HepG2 (cell line): ENCODE measurements around the gene ATP10A. TPM values are rescaled to one million over a fixed set of nuclear protein-coding genes. Genes with fewer than 3 reads are reported as not detected.

Experiments used
- ATAC-seq: fragments of 200-7000 bp; cut with Tn5 transposase; 3 replicates; pipeline ENCODE4 v1.9.1; 2020; ENCODE audit warnings: mild to moderate bottlenecking, moderate library complexity
- BruUV-seq: library from RNA; stranded (reverse); fragments of 400-500 nt; replicated peaks from 2 replicates; lab custom pipeline; 2021; lab: Mats Ljungman, UMichigan
- CTCF ChIA-PET: fragments of 300-600 bp; formaldehyde crosslinking; extraction: SDS; loops from one replicate; lab custom pipeline; 2021; ENCODE audit warnings: low total read pairs, inconsistent platforms, low intra/inter-chr PET ratio; lab: Yijun Ruan, JAX
- POLR2A ChIA-PET: fragments of 350-600 bp; sonication (Branson Sonifier 250); formaldehyde crosslinking; loops from one replicate; lab custom pipeline; 2020; ENCODE audit warnings: antibody characterized with exemption, inconsistent platforms; lab: Yijun Ruan, JAX
- DNase-seq: peaks from one replicate; pipeline ENCODE4 v3.0.0-alpha.2; 2015; ENCODE audit warnings: low spot score
- FAIRE-seq: peaks from 3 replicates; lab custom pipeline; 2011; peaks lifted over from hg19 to GRCh38; lab: Jason Lieb, UNC
- H2AFZ ChIP-seq: one replicate; pipeline ENCODE4 v1.6.1; 2011; ENCODE audit warnings: low read length, inconsistent platforms
- H3K27ac ChIP-seq: fragments of 300-600 bp; 3 replicates; pipeline ENCODE4 v1.8.0; 2011; ENCODE audit warnings: mixed run types, mild to moderate bottlenecking, mixed read lengths, low read length, inconsistent platforms; ENCODE audit not compliant: insufficient read depth; ENCODE audit errors: extremely low read length
- H3K27me3 ChIP-seq, 2 experiments: fragments of 200-600 bp in 1 of 2; 2 replicates in 1 of 2; 3 replicates in 1 of 2; pipeline versions ENCODE4 v1.6.0 to v1.8.0; 2011; ENCODE audit warnings: low read length in 2 of 2, mild to moderate bottlenecking in 2 of 2, moderate library complexity in 2 of 2, inconsistent platforms in 1 of 2; ENCODE audit not compliant: insufficient read depth in 2 of 2, control insufficient read depth in 1 of 2
- H3K36me3 ChIP-seq, 2 experiments: fragments of 200-600 bp in 1 of 2; replicated peaks in 1 of 2; 2 replicates in 1 of 2; 3 replicates in 1 of 2; pipeline versions ENCODE4 v1.5.1 to v1.8.0; 2011; ENCODE audit warnings: low read length in 2 of 2, inconsistent platforms in 1 of 2; ENCODE audit not compliant: insufficient read depth in 2 of 2, control insufficient read depth in 1 of 2
- H3K4me1 ChIP-seq: 2 replicates; pipeline ENCODE4 v1.5.1; 2012; ENCODE audit warnings: low read length, inconsistent platforms; ENCODE audit not compliant: insufficient read depth
- H3K4me2 ChIP-seq: 2 replicates; pipeline ENCODE4 v1.6.0; 2011; ENCODE audit warnings: low read depth, low read length, inconsistent platforms
- H3K4me3 ChIP-seq, 3 experiments: fragments of 200-600 bp in 1 of 3; sonication (generic), shearing (Covaris generic) in 1 of 3; replicated peaks in 1 of 3; 2 replicates each; pipeline ENCODE4 v1.5.1; 2011 to 2016; ENCODE audit warnings: low read length in 3 of 3, inconsistent platforms in 2 of 3, low read depth in 2 of 3, mild to moderate bottlenecking in 2 of 3, control low read depth in 1 of 3, mixed read lengths in 1 of 3; ENCODE audit not compliant: insufficient read depth in 1 of 3
- H3K79me2 ChIP-seq: one replicate; pipeline ENCODE4 v1.6.1; 2011; ENCODE audit warnings: low read length, inconsistent platforms; ENCODE audit not compliant: insufficient read depth
- H3K9ac ChIP-seq: 2 replicates; pipeline ENCODE4 v1.6.0; 2011; ENCODE audit warnings: mild to moderate bottlenecking, low read depth, low read length, inconsistent platforms; ENCODE audit not compliant: insufficient read depth
- H3K9me3 ChIP-seq: 2 replicates; pipeline ENCODE4 v1.5.1; 2012; ENCODE audit warnings: mild to moderate bottlenecking, low read length
- H4K20me1 ChIP-seq: 2 replicates; pipeline ENCODE4 v1.6.0; 2011; ENCODE audit warnings: inconsistent platforms, mild to moderate bottlenecking, low read length, moderate library complexity; ENCODE audit not compliant: insufficient read depth
- E2F5 ChIP-seq: sonication (generic); formaldehyde crosslinking; conservative IDR thresholded peaks from 2 replicates; pipeline ENCODE4 v1.4.0; 2020; ENCODE audit warnings: missing genetic modification reagents
- GABPB1 ChIP-seq: IDR thresholded peaks from 2 replicates; pipeline ENCODE4 v1.6.1; 2016; ENCODE audit warnings: mild to moderate bottlenecking, missing genetic modification reagents, moderate library complexity, missing compliant biosample characterization
- GATAD1 ChIP-seq: IDR thresholded peaks from 2 replicates; pipeline ENCODE4 v1.6.1; 2016; ENCODE audit warnings: missing genetic modification reagents, missing compliant biosample characterization
- JUND ChIP-seq: sonication (generic); formaldehyde crosslinking; IDR thresholded peaks from 2 replicates; pipeline ENCODE4 v1.8.0; 2022; ENCODE audit warnings: mild to moderate bottlenecking, missing genetic modification reagents
- MTA3 ChIP-seq: sonication (generic); formaldehyde crosslinking; IDR thresholded peaks from 2 replicates; pipeline ENCODE4 v1.4.0; 2020; ENCODE audit warnings: missing genetic modification reagents
- NBN ChIP-seq: fragments of 450-650 bp; conservative IDR thresholded peaks from 2 replicates; pipeline ENCODE4 v1.6.1; 2017
- TEAD2 ChIP-seq: sonication (generic); formaldehyde crosslinking; IDR thresholded peaks from 2 replicates; pipeline ENCODE4 v1.9.0; 2021; ENCODE audit warnings: missing genetic modification reagents
- TEF ChIP-seq: sonication (generic); formaldehyde crosslinking; IDR thresholded peaks from 2 replicates; pipeline ENCODE4 v1.5.0; 2020; ENCODE audit warnings: missing genetic modification reagents
- TFAP4 ChIP-seq: sonication (generic); IDR thresholded peaks from 2 replicates; pipeline ENCODE4 v1.6.1; 2016; ENCODE audit warnings: low read depth, borderline replicate concordance
- ZNF124 ChIP-seq: sonication (generic); formaldehyde crosslinking; IDR thresholded peaks from 2 replicates; pipeline ENCODE4 v1.4.0; 2020; ENCODE audit warnings: missing genetic modification reagents
- ZNF232 ChIP-seq: sonication (generic); formaldehyde crosslinking; IDR thresholded peaks from 2 replicates; pipeline ENCODE4 v1.4.0; 2020; ENCODE audit warnings: missing genetic modification reagents, borderline replicate concordance
- ZNF24 ChIP-seq: fragments of 450-650 bp; IDR thresholded peaks from 2 replicates; pipeline ENCODE4 v1.6.1; 2017; ENCODE audit warnings: antibody characterized with exemption, mild to moderate bottlenecking
- ZNF276 ChIP-seq: sonication (generic); formaldehyde crosslinking; IDR thresholded peaks from 2 replicates; pipeline ENCODE4 v1.4.0; 2020; ENCODE audit warnings: mild to moderate bottlenecking, low read depth, missing genetic modification reagents
- ZNF569 ChIP-seq: sonication (generic); formaldehyde crosslinking; IDR thresholded peaks from 2 replicates; pipeline ENCODE4 v1.5.0; 2020; ENCODE audit warnings: mild to moderate bottlenecking, missing genetic modification reagents, moderate library complexity, borderline replicate concordance
- ZSCAN22 ChIP-seq: sonication (generic); formaldehyde crosslinking; IDR thresholded peaks from 2 replicates; pipeline ENCODE4 v1.4.0; 2020; ENCODE audit warnings: mild to moderate bottlenecking, missing genetic modification reagents
- ZSCAN31 ChIP-seq: sonication (generic); formaldehyde crosslinking; IDR thresholded peaks from 2 replicates; pipeline ENCODE4 v1.5.0; 2020; ENCODE audit warnings: low read depth, mild to moderate bottlenecking, missing genetic modification reagents
- WGBS: methylation state at CpG from one replicate; pipeline ENCODE4 v1.1.6; 2017; ENCODE audit warnings: low lambda C conversion rate; 5-methylcytosine and 5-hydroxymethylcytosine counted together
- in situ Hi-C: cut with HindIII; loops from 2 replicates; pipeline ENCODE4 v1.10.0; 2017; ENCODE audit warnings: low pct_unique_long_range_greater_than_20kb; ENCODE audit not compliant: extremely low pct_ligation_motif_present
- intact Hi-C: fragments of 100-400 bp; cut with micrococcal nuclease; formaldehyde crosslinking; loops from one replicate; pipeline ENCODE4 v1.10.0; 2022; ENCODE audit not compliant: unreplicated experiment
- polyA plus RNA-seq, 8 experiments: library from polyadenylated mRNA; depleted of rRNA in 3 of 8; stranded (reverse) in 7 of 8; unstranded in 1 of 8; fragments of >200 nt; fragmentation: Illumina TruSeq in 4 of 8; extraction: Trizol in 4 of 8; gene quantifications; 2 replicates each; pipeline versions ENCODE4 v1.2.1 to v1.2.3, GENCODE V29; 2011 to 2016; ENCODE audit warnings: low read depth in 4 of 8, missing spikeins in 1 of 8, mixed read lengths in 1 of 8; ENCODE audit not compliant: insufficient read depth in 1 of 8
- total RNA-seq, 5 experiments: library from RNA; depleted of rRNA; stranded (reverse); fragments of >200 nt; fragmentation: Illumina TruSeq; extraction: Trizol; gene quantifications; 2 replicates each; pipeline ENCODE4 v1.2.3, GENCODE V29; 2016; ENCODE audit warnings: low read depth in 1 of 5

Gene ATP10A
- total and polyA plus RNA-seq, 2 of the 13 experiments (the other 11 are each of a cell fraction or from before 2014, with no cell fraction given), result 0.58 to 4.2 TPM

GRCh38 chr15:25886498-25887140 lies 23.5 kb upstream of the ATP10A start:
- H3K4me3 ChIP-seq, result no peak overlapping the region
- ATAC-seq, result no peak
- TF ChIP-seq GATAD1 (CRISPR knock-in tag) (no peak), TFAP4 (no peak)
- TF ChIP-seq, all 625 proteins: peak for 0
- in situ Hi-C loops, result no loop called here
- H3K4me2 ChIP-seq, result no peak overlapping the region
- ChIA-PET CTCF (no interaction called here), POLR2A (no interaction called here)
- no peak for DNase-seq
- no peaks in the 10 kb centered on the region for H3K36me3 ChIP-seq
- H3K9me3 ChIP-seq, result no peaks in the 10 kb centered on the region
- H3K79me2 ChIP-seq, result no peaks in the 10 kb centered on the region
- peaks cover 11% of the 10 kb centered on the region for H3K4me1 ChIP-seq
- BruUV-seq, result no TSS peak
- H3K9ac ChIP-seq, result no peak overlapping the region
- no peak overlapping the region for H3K27ac ChIP-seq
- no peaks in the 10 kb centered on the region; a peak in 1 of 5 replicates for H3K27me3 ChIP-seq
- no peak for FAIRE-seq
- H4K20me1 ChIP-seq, result no peaks in the 10 kb centered on the region
- no peak overlapping the region for H2AFZ ChIP-seq
- WGBS, result 35% methylated on average over 7 of the region's 7 CpGs
- intact Hi-C loops, result no loop called here

GRCh38 chr15:25884370-25884769 lies 21.2 kb upstream of the ATP10A start:
- in situ Hi-C loops, result no loop called here
- TF ChIP-seq ZNF24, result no peak
- no peak for TF ChIP-seq GABPB1
- no peak for TF ChIP-seq JUND (CRISPR knock-in tag)
- no peak for TF ChIP-seq ZNF569 (CRISPR knock-in tag)
- TF ChIP-seq TEF (CRISPR knock-in tag), result no peak
- no peak for TF ChIP-seq ZNF232 (CRISPR knock-in tag)
- no peak for TF ChIP-seq ZSCAN22
- no peak for TF ChIP-seq NBN
- no peak for TF ChIP-seq ZSCAN31 (CRISPR knock-in tag)
- no peak for TF ChIP-seq MTA3 (CRISPR knock-in tag)
- TF ChIP-seq TEAD2 (CRISPR knock-in tag), result no peak
- no peak for TF ChIP-seq ZNF276 (CRISPR knock-in tag)
- TF ChIP-seq ZNF124 (CRISPR knock-in tag), result no peak
- no peak for TF ChIP-seq E2F5 (CRISPR knock-in tag)

More at GRCh38 chr15:25884370-25884769, 21.2 kb upstream of the ATP10A start:
- Histone ChIP-seq H3K36me3 (no peaks in the 10 kb centered on the region), H3K4me2 (no peak overlapping the region), H3K27me3 (no peaks in the 10 kb centered on the region; a peak in 1 of 5 replicates), H3K27ac (no peak overlapping the region), H3K4me1 (peaks cover 26% of the 10 kb centered on the region), H3K79me2 (no peaks in the 10 kb centered on the region), H3K9ac (no peak overlapping the region), H4K20me1 (no peaks in the 10 kb centered on the region), H3K9me3 (no peaks in the 10 kb centered on the region), H3K4me3 (no peak overlapping the region), H2AFZ (no peak overlapping the region)
- 14% methylated on average over 5 of the region's 5 CpGs for WGBS
- BruUV-seq, result no TSS peak
- POLR2A ChIA-PET, result no interaction called here
- DNase-seq, result no peak
- intact Hi-C loops, result no loop called here
- ATAC-seq, result no peak
- CTCF ChIA-PET, result no interaction called here
- FAIRE-seq, result no peak
